GM12872 (cell line): ENCODE data around the gene PRDM8.

Source experiments
- CTCF ChIP-seq: IDR thresholded peaks from 3 replicates; pipeline ENCODE4 v1.5.1; 2011; ENCODE audit warnings: low read depth, mild to moderate bottlenecking, low read length, moderate library complexity; ENCODE audit not compliant: insufficient read depth

PRDM8 gene

GRCh38 chr4:80252953-80253352 is 55.6 kb downstream of the PRDM8 start:
- no peak for TF ChIP-seq CTCF

- no peak for TF ChIP-seq CTCF
Measured at GRCh38 chr4:80253510-80253909, 56.2 kb downstream of the PRDM8 start.
